GDM1 (cell line): ENCODE measurements around the gene FOXJ3.
A peak's percentile ranks its signal among the peaks of the same experiment; 100 is the strongest.

Experiments used
- DNase-seq: peaks from one replicate; lab custom pipeline; 2025; lab: John Stamatoyannopoulos, UW

FOXJ3 gene

GRCh38 chr1:42334240-42335049, 590 bp downstream of the FOXJ3 start:
- no peak for DNase-seq

- no peak for DNase-seq
Observed at GRCh38 chr1:42333662-42334239, 1.3 kb downstream of the FOXJ3 start.

GRCh38 chr1:42332877-42333276, 2.2 kb downstream of the FOXJ3 start:
- no peak for DNase-seq

- DNase-seq, result no peak
Observed at GRCh38 chr1:42330215-42330614, 4.8 kb downstream of the FOXJ3 start.

- DNase-seq, result no peak
Observed at GRCh38 chr1:42328916-42329496, 6.0 kb downstream of the FOXJ3 start.

GRCh38 chr1:42328047-42328625, 6.9 kb downstream of the FOXJ3 start:
- DNase-seq, result no peak

- DNase-seq, result no peak
Observed at GRCh38 chr1:42325014-42325402, 10.0 kb downstream of the FOXJ3 start.

GRCh38 chr1:42324398-42325013, 10.5 kb downstream of the FOXJ3 start:
- DNase-seq, result no peak

GRCh38 chr1:42323551-42323950, 11.5 kb downstream of the FOXJ3 start:
- DNase-seq, result no peak

GRCh38 chr1:42322577-42322976, 12.5 kb downstream of the FOXJ3 start:
- no peak for DNase-seq

- DNase-seq, result no peak
Observed at GRCh38 chr1:42321731-42322130, 13.3 kb downstream of the FOXJ3 start.

- DNase-seq, result no peak
Observed at GRCh38 chr1:42320708-42321107, 14.3 kb downstream of the FOXJ3 start.

- peak; percentile 27 for DNase-seq
Observed at GRCh38 chr1:42319871-42320484, 15.1 kb downstream of the FOXJ3 start.

- DNase-seq, result no peak
Observed at GRCh38 chr1:42319128-42319851, 15.7 kb downstream of the FOXJ3 start.

GRCh38 chr1:42318601-42319000, 16.4 kb downstream of the FOXJ3 start:
- DNase-seq, result no peak

GRCh38 chr1:42317308-42317707, 17.7 kb downstream of the FOXJ3 start:
- no peak for DNase-seq

GRCh38 chr1:42316292-42316691, 18.7 kb downstream of the FOXJ3 start:
- DNase-seq, result no peak

GRCh38 chr1:42315500-42315899, 19.5 kb downstream of the FOXJ3 start:
- no peak for DNase-seq

- DNase-seq, result no peak
Observed at GRCh38 chr1:42313970-42314369, 21.1 kb downstream of the FOXJ3 start.

- DNase-seq, result no peak
Observed at GRCh38 chr1:42312576-42313212, 22.3 kb downstream of the FOXJ3 start.

- DNase-seq, result no peak
Observed at GRCh38 chr1:42311897-42312296, 23.1 kb downstream of the FOXJ3 start.
